SU-DHL-6 (cell line): ENCODE results near the gene SMIM34.

ENCODE experiments used
- EZH2phosphoT487 ChIP-seq: fragments of 200-600 bp; sonication (generic), shearing (Covaris generic); conservative IDR thresholded peaks from 2 replicates; pipeline ENCODE4 v1.6.1; 2018; ENCODE audit warnings: mild to moderate bottlenecking, antibody characterized with exemption, low read length, moderate library complexity, mixed read lengths
- TF ChIP-seq, protein P1 (sequence below): fragments of 200-600 bp; sonication (generic); IDR thresholded peaks from one replicate; pipeline ENCODE4 v1.5.1; 2017; ENCODE audit warnings: antibody characterized with exemption, mild to moderate bottlenecking, low read length, moderate library complexity; ENCODE audit not compliant: insufficient read depth, poor library complexity, severe bottlenecking

DNA sequence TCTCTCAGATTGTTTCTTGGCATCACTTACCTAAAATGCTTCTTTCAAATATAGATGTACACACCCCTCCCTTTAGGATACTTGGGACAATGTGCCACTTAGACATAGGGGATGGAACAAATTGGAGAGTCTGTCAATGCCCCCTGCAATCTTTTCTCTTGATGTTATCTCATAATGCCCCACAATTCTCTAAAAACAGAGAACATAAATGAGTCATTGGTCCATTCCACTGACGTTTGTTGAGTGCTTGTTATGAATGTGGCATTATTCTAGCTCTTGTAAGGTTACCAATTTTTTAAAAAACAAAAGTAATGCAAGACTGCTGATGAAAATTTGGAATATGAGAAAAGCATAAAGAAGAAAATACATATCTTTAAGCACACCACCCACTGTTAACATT lies 54.0 kb downstream of the SMIM34 start:
- TF ChIP-seq, protein P1, sequence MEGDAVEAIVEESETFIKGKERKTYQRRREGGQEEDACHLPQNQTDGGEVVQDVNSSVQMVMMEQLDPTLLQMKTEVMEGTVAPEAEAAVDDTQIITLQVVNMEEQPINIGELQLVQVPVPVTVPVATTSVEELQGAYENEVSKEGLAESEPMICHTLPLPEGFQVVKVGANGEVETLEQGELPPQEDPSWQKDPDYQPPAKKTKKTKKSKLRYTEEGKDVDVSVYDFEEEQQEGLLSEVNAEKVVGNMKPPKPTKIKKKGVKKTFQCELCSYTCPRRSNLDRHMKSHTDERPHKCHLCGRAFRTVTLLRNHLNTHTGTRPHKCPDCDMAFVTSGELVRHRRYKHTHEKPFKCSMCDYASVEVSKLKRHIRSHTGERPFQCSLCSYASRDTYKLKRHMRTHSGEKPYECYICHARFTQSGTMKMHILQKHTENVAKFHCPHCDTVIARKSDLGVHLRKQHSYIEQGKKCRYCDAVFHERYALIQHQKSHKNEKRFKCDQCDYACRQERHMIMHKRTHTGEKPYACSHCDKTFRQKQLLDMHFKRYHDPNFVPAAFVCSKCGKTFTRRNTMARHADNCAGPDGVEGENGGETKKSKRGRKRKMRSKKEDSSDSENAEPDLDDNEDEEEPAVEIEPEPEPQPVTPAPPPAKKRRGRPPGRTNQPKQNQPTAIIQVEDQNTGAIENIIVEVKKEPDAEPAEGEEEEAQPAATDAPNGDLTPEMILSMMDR = no peak
- TF ChIP-seq EZH2phosphoT487 = no peak
